ENCODE results near the gene LYL1.

LYL1 gene

DNA sequence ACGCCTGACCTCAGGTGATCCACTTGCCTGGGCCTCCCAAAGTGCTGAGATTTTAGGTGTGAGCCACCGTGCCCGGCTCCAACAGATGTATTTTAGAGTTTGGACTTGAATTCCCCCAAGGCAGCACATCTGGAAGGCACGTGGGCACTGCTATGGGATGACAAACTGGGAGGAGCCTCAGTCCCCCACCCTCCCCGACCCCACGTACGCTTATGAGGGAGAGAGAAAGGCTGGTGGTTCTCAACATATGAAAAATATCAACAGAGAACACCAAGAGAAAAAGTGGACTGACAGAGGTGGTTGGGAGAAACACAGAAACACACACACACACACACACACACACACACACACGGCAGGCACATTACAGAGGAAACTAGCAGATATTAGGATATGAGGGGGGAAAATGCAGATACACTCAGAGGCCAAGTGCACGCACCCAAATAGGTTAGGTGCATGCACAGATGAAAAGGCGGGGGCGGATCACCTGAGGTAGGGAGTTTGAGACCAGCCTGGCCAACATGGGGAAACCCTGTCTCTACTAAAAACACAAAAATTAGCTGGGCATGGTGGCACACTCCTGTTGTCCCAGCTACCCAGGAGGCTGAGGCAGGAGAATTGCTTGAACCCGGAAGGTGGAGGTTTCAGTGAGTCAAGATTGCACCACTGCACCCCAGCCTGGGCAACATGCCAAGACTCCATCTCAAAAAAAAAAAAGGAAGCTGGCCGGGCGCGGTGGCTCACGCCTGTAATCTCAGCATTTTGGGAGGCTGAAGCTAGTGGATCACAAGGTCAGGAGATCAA is 44.3 kb upstream of the LYL1 start:
- no peak overlapping the region for H3K4me3 ChIP-seq (ENCODE audit: low read depth, low read length)
- in situ Hi-C loops (cut with HindIII; ENCODE audit: low sequenced_read_pairs) = no loop called here
- no peak for DNase-seq (ENCODE audit: low read depth, low spot score)
- TF ChIP-seq CTCF (IDR thresholded peaks at IDR 0.05; ENCODE audit: low read depth, low read length) = no peak

GRCh38 chr19:13139633-13140311 is 37.1 kb upstream of the LYL1 start:
- H3K4me3 ChIP-seq (ENCODE audit: low read depth, low read length) = no peak overlapping the region
- TF ChIP-seq CTCF (IDR thresholded peaks at IDR 0.05; ENCODE audit: low read depth, low read length) = no peak
- in situ Hi-C loops (cut with HindIII; ENCODE audit: low sequenced_read_pairs) = no loop called here
- DNase-seq (ENCODE audit: low read depth, low spot score) = no peak

DNA sequence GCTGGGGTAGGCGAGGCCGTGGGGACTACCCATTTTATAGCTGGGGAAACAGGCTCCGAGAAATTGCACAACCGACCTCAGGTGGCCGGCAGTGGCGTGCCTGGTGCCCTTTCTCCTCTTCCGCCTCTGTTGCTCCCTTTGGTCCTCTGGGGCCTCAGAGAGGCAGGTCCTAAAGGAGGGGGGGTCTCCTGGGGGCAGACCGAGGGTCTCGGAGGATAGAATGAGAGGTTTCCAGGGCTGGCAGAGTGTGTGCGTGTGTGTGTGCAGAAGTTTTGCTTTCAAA is 36.2 kb upstream of the LYL1 start:
- TF ChIP-seq CTCF (IDR thresholded peaks at IDR 0.05; ENCODE audit: low read depth, low read length) = no peak
- DNase-seq (ENCODE audit: low read depth, low spot score) = no peak
- in situ Hi-C loops (cut with HindIII; ENCODE audit: low sequenced_read_pairs) = no loop called here
- no peak overlapping the region for H3K4me3 ChIP-seq (ENCODE audit: low read depth, low read length)

GRCh38 chr19:13138171-13138915 is 35.7 kb upstream of the LYL1 start:
- H3K4me3 ChIP-seq (ENCODE audit: low read depth, low read length) = no peak overlapping the region
- TF ChIP-seq CTCF (IDR thresholded peaks at IDR 0.05; ENCODE audit: low read depth, low read length) = no peak
- DNase-seq (ENCODE audit: low read depth, low spot score) = no peak
- in situ Hi-C loops (cut with HindIII; ENCODE audit: low sequenced_read_pairs) = no loop called here

- in situ Hi-C loops (cut with HindIII; ENCODE audit: low sequenced_read_pairs) = no loop called here
- no peak overlapping the region for H3K4me3 ChIP-seq (ENCODE audit: low read depth, low read length)
- DNase-seq (ENCODE audit: low read depth, low spot score) = no peak
- no peak for TF ChIP-seq CTCF (IDR thresholded peaks at IDR 0.05; ENCODE audit: low read depth, low read length)
These were observed 34.7 kb upstream of the LYL1 start for GRCh38 chr19:13137290-13137794.

Data from astrocyte of the spinal cord (primary cell).